ENCODE data around the gene AKR1C3.

DNA sequence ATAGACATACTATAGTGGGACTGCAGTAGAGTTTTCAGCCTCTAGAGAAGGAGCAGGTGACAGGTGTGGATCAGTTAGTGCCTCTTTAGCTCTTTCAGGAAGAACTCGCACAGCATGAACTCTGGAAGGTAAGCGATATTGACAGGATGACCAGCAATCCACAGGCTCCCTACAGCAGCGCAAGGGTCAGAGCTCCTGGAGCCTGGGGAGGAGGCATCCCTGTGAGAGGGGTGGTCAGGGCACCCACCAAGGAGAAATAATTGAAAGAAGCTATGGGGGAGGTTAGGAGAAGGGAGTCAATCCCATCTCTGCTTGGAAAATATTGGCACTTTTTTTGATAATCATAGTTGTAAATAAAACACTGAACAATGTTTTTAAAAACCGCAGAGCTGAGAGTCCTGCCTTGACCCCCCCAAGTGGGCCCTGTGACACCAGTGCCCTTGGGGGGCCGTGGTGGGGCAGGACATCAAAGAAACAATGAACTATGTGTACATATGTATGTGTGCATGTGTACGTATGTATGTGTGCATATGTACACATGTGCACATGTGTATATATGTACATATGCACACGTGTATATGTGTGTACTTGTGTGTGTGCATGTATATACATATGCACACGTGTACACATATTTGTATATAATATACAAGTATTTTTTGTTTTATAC is 13.8 kb downstream of the AKR1C3 start:
- TF ChIP-seq POLR2A (IDR thresholded peaks at IDR 0.05) (no peak), CTCF (IDR thresholded peaks at IDR 0.05) (no peak)
